HG03175 (cell line): ENCODE data around the gene AXIN1.

Experiments
- ATAC-seq: cut with Tn5 transposase; IDR thresholded peaks from one replicate; pipeline ENCODE4 v1.9.1; 2021; ENCODE audit warnings: mild to moderate bottlenecking, moderate library complexity; ENCODE audit not compliant: unreplicated experiment

Gene AXIN1

DNA sequence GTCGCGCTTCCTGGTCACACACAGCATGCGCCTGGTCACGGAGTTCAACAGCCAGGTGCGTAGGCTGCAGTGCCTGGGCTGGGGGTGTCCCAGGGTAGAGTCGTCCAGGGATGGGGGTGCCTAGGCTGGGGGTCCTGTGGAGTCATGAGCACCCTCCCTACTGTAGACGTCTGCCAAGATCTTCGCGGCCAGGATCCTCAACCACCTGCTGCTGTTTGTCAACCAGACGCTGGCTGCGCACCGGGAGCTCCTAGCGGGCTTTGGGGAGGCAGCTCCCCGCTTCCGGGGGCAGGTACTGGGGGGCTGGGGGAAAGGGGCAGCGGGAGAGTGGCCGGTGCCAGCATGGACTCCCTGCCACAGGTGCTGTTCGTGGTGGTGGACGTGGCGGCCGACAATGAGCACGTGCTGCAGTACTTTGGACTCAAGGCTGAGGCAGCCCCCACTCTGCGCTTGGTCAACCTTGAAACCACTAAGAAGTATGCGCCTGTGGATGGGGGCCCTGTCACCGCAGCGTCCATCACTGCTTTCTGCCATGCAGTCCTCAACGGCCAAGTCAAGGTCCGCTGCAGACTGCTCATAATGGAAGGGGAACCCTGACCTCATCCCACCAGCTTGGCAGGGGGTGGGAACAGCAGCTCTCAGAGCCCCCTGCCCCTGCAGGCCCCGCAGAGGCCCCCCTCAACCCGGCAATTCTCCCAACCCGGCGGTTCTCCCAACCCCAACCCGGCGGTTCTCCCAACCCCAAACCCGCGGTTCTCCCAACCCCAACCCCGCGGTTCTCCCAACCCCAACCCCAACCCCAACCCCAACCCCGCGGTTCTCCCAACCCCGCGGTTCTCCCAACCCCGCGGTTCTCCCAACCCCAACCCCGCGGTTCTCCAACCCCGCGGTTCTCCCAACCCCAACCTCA is 67.1 kb downstream of the AXIN1 start:
- no peak for ATAC-seq

- ATAC-seq, result no peak
Observed at GRCh38 chr16:284204-285120, 68.1 kb downstream of the AXIN1 start.

- ATAC-seq, result no peak
Observed at GRCh38 chr16:283033-283805, 69.3 kb downstream of the AXIN1 start, which contains the start of gene PDIA2. TSS of gene PDIA2 (plus strand) at chr16:283164. CDS start at chr16:283170, 6 bp downstream.

DNA sequence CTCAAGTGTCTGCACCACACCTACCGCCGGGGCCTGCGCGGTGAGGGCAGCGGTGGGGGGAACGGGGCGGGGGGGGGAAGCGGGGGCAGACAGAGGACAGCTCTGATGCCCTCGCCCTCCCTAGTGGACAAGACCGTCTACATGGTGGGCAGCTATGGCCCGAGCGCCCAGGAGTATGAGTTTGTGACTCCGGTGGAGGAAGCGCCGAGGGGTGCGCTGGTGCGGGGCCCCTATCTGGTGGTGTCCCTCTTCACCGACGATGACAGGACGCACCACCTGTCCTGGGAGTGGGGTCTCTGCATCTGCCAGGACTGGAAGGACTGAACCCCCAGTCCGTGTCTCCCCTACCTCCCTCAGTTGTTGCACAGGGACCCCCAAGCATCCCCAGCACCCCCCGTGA is 70.0 kb downstream of the AXIN1 start:
- ATAC-seq, result no peak

- ATAC-seq, result no peak
Observed at GRCh38 chr16:281660-282255, 70.8 kb downstream of the AXIN1 start.

DNA sequence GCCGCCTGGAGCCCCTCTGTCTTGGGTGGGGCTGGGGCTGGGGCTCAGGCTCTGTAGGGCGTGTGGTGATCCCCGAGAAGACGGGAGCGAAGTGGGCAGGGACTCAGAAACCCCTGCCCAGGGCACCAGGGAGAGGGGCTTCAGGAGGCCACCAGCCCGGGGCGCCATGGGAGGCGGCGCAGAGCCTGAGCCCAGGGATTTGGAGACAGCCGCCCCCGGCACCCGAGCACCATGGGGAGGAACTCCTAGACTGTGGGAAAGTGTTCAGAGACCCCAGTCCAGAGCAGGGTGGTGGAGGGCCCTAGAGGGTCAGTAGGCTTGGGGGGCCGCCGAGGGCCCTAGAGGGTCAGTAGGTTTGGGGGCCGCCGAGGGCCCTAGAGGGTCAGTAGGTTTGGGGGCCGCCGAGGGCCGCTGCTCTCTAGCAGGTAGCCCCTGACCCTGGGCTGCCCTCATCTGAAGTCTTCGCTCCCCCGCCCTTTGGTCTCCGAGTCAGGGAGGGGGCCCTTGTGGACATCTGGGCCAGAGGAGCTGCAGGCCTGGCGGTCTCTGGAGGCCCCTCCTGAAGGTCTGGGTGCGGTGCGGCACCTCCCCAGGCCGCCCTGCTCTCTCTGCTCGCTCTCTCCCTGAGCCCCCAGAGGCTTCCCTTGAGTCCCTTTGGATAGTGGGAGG is 71.4 kb downstream of the AXIN1 start:
- ATAC-seq, result no peak

GRCh38 chr16:280552-280951 is 72.0 kb downstream of the AXIN1 start, which contains the start of gene ARHGDIG:
TSS of gene ARHGDIG (plus strand) at chr16:280591. CDS start at chr16:280681, 90 bp downstream.
- ATAC-seq, result no peak

DNA sequence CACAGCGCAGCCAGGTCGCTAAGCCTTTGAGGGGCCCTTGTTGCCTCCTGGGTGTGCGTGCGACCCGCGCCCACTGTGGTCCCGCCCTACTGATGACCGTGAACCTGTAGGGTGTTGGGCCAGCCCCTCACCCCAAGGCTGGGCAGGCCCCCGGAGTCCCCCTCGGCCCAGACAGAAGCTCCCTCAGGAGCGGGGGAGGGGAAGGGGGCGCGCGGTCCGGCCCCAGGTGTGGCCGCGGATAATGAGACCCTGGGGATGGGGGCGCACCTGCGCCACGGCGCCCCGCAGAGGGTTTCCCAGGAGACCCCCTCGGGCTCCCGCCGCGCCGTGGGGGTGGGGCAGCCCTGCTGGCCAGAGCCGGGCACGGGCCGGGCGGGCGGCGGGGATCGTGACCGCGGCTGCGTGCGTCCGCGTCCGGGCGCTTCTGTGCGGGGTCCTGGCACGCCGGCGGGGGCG is 72.5 kb downstream of the AXIN1 start:
- no peak for ATAC-seq

DNA sequence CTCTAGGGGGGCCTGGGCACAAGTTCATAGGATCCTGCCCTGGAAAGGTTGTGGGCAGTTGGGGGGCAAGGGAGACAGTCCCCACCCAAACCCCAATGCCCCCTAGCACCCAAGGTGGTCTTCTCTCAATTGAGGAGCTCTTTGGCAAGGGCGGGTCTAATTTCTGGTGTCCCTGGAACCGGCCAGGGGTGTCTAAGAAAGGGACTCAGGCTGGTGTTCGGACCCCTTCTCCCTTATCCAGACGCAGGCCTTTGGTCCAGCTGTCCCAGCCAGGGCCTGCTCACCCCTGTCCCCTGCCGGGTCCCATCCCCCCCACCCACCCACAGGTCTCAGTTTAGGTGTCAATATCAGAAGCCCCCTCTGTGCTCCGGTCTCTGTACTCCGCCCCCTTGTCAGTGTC is 73.0 kb downstream of the AXIN1 start:
- ATAC-seq, result no peak

GRCh38 chr16:278863-279366 is 73.6 kb downstream of the AXIN1 start:
- no peak for ATAC-seq

DNA sequence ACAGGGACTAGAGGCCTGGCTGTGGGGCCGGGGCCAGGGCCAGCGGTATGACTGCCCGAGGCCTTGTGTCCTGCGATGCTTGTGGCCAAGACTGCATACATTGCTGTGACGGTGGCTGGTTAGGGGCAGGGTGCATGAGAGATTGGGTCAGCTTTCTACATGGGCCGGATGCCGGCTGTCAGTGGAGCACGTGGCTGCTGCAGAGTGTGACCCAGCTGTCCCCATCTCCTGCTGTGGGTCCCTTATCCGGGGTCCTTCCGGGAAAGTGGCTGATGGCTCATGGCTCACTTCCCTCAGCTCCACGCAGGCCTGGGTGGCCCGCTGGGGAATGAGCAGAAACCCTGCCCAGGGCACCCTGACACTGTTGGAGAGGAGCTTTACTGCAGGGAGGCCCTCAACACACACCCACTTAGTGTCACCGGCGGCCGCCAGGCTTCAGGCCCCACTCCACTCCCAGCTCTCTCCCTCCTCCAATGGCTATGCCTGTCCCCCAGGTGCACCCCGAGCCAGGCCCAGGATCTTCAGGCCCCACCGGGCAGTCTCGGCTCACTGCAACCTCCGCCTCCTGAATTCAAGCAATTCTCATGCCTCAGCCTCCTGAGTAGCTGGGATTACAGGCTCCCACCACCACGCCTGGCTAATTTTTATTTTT is 76.0 kb downstream of the AXIN1 start:
- ATAC-seq, result no peak

- ATAC-seq, result no peak
Observed at GRCh38 chr16:275786-276232, 76.7 kb downstream of the AXIN1 start, which contains the start of gene RGS11. TSS of gene RGS11 (minus strand) at chr16:275944. CDS start at chr16:275911, 33 bp downstream.

DNA sequence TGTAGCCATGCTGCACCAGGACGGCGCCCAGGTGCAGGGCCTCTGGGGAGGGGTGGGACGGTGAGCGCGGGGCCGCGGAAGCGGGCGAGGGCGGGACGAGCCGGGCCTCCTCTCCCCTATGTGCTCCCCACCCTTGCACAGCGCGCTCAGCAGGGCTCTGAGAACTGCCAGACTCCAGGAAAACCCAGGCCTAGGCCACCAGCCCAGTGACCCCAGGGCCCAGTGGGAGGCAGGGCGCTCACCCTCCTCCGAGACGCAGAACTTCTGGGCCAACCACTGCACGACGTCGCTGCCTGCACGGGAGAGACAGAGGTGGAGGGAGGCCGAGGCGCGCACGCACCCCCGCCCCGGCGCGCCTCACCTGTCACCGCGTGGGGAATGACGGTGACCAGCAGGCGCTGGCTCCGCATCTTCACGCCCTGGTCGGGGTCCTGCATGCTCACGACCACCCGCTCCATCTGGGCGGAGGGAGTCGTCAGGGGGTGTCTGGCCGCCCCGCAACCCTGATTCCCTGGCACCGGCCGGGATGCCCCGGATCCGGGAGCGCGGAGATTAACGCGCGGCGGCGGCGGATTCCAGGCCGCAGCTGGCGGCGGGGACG is 77.4 kb downstream of the AXIN1 start:
- ATAC-seq, result no peak

- ATAC-seq, result no peak
Observed at GRCh38 chr16:273547-274421, 78.7 kb downstream of the AXIN1 start.

DNA sequence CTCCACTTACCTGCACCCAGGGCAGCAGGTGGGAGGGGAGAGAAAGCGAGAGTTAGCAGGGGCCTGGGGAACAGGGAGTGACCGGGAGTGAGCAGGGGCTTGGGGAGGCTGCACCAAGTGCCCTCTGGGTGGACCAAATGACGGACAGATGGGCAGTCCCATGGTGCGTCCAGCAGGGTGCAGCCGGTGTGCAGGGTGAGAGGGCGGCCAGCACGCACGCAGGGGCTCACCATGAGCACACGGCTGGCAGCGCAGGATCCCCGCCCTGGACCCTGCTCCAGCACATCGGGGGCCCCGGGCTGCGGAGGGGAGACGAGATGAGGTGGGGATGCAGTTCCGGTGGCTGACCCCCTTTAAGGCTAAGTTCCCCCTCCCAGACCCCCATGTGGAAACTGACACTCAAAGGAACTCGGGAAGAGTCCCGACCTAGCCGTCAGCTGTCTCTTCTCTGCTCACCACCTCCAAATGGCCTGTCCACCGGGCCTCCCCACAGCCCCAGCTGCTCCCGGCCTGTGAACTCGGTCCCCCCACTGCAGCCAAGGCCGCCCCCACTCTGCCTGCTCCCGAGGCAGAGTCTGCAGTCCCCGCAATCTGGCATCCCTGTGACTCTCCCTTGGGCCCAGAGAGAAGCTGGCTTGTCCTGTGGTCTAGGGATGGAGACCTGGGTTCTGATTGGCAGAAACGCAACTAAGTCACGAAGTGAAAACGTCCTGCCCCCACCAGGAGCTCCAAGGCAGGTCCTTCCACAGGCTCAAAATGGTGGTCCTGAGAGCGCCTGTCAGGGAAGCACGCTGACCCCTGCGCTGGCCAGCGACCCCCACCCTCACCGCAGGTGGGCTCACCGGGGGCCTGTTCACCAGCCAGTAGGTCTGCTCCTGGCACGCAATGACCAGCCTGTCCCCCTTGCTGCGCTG is 79.6 kb downstream of the AXIN1 start:
- ATAC-seq, result no peak
